Effector memory CD8-positive, alpha-beta T cell (primary cell): ENCODE results near the gene TMEM184C.

Experiments used
- ATAC-seq: fragments of 150-1000 bp; cut with Tn5 transposase; replicated peaks from 2 replicates; pipeline ENCODE4 v1.10.0; 2021; ENCODE audit warnings: mild to moderate bottlenecking, moderate library complexity
- DNase-seq, 3 experiments: peaks; one replicate each; pipeline ENCODE4 v3.0.0; 2021
- H3K27ac Mint-ChIP-seq, 2 donors: one replicate each; pipeline ENCODE4 v1.8.0; 2022; ENCODE audit warnings: mild to moderate bottlenecking in 2 of 2, mixed read lengths in 2 of 2, moderate library complexity in 2 of 2
- H3K27me3 Mint-ChIP-seq, 2 donors: one replicate each; pipeline ENCODE4 v1.8.0; 2022; ENCODE audit warnings: mixed read lengths in 2 of 2
- H3K36me3 Mint-ChIP-seq: one replicate; pipeline ENCODE4 v1.8.0; 2022; ENCODE audit warnings: mild to moderate bottlenecking, moderate library complexity, mixed read lengths; ENCODE audit not compliant: insufficient read depth
- H3K4me1 Mint-ChIP-seq, 2 donors: one replicate each; pipeline ENCODE4 v1.8.0; 2022; ENCODE audit warnings: low read depth in 2 of 2, mixed read lengths in 2 of 2
- H3K4me3 Mint-ChIP-seq, 2 donors: one replicate each; pipeline ENCODE4 v1.8.0; 2022; ENCODE audit warnings: mild to moderate bottlenecking in 2 of 2, mixed read lengths in 2 of 2, moderate library complexity in 2 of 2
- H3K9me3 Mint-ChIP-seq, 2 donors: one replicate each; pipeline ENCODE4 v1.8.0; 2022; ENCODE audit warnings: mixed read lengths in 2 of 2

The TMEM184C gene

GRCh38 chr4:147589586-147589985 lies 27.6 kb upstream of the TMEM184C start:
- H3K4me1 Mint-ChIP-seq = peaks cover 0 to 3% of the 10 kb centered on the region in 2 donors
- H3K4me3 Mint-ChIP-seq = no peak overlapping the region
- H3K27me3 Mint-ChIP-seq = peaks cover 0 to 7% of the 10 kb centered on the region in 2 donors
- no peak for ATAC-seq
- H3K36me3 Mint-ChIP-seq = no peaks in the 10 kb centered on the region
- H3K9me3 Mint-ChIP-seq = no peaks in the 10 kb centered on the region
- H3K27ac Mint-ChIP-seq = no peak overlapping the region
- no peak for DNase-seq

- DNase-seq (peak; percentile 12 to 31 (median 29)), ATAC-seq (no peak)
- peaks cover 0 to 3% of the 10 kb centered on the region in 2 donors for H3K4me1 Mint-ChIP-seq
- peaks cover 0 to 7% of the 10 kb centered on the region in 2 donors for H3K27me3 Mint-ChIP-seq
- H3K4me3 Mint-ChIP-seq = no peak overlapping the region
- no peak overlapping the region for H3K27ac Mint-ChIP-seq
- H3K9me3 Mint-ChIP-seq = no peaks in the 10 kb centered on the region
- no peaks in the 10 kb centered on the region for H3K36me3 Mint-ChIP-seq
Observed at GRCh38 chr4:147590249-147590920, 26.8 kb upstream of the TMEM184C start.

- H3K36me3 Mint-ChIP-seq = no peaks in the 10 kb centered on the region
- ATAC-seq (no peak), DNase-seq (no peak)
Observed at GRCh38 chr4:147591106-147591505, 26.1 kb upstream of the TMEM184C start.

GRCh38 chr4:147594107-147594506 lies 23.1 kb upstream of the TMEM184C start:
- H3K9me3 Mint-ChIP-seq = no peaks in the 10 kb centered on the region
- no peak overlapping the region for H3K4me3 Mint-ChIP-seq
- peaks cover 0 to 3% of the 10 kb centered on the region in 2 donors for H3K4me1 Mint-ChIP-seq
- peaks cover 0 to 7% of the 10 kb centered on the region in 2 donors for H3K27me3 Mint-ChIP-seq
- no peak for DNase-seq
- ATAC-seq = peak; percentile 47
- H3K27ac Mint-ChIP-seq = no peak overlapping the region
- no peaks in the 10 kb centered on the region for H3K36me3 Mint-ChIP-seq

More at GRCh38 chr4:147591106-147591505, 26.1 kb upstream of the TMEM184C start:
- H3K4me3 Mint-ChIP-seq = no peak overlapping the region
- no peaks in the 10 kb centered on the region for H3K9me3 Mint-ChIP-seq
- peaks cover 0 to 7% of the 10 kb centered on the region in 2 donors for H3K27me3 Mint-ChIP-seq
- H3K27ac Mint-ChIP-seq = no peak overlapping the region
- H3K4me1 Mint-ChIP-seq = peaks cover 0 to 3% of the 10 kb centered on the region in 2 donors

GRCh38 chr4:147594578-147594977 lies 22.6 kb upstream of the TMEM184C start:
- Mint-ChIP-seq H3K27ac (no peak overlapping the region), H3K27me3 (peaks cover 0 to 12% of the 10 kb centered on the region in 2 donors), H3K9me3 (no peaks in the 10 kb centered on the region), H3K36me3 (no peaks in the 10 kb centered on the region), H3K4me3 (no peak overlapping the region), H3K4me1 (peaks cover 0 to 3% of the 10 kb centered on the region in 2 donors)
- DNase-seq (no peak), ATAC-seq (no peak)

- H3K27ac Mint-ChIP-seq = no peak overlapping the region
- peaks cover 0 to 29% of the 10 kb centered on the region in 2 donors for H3K27me3 Mint-ChIP-seq
- ATAC-seq = no peak
- H3K36me3 Mint-ChIP-seq = no peaks in the 10 kb centered on the region
- peaks cover 0 to 2% of the 10 kb centered on the region in 2 donors for H3K4me1 Mint-ChIP-seq
- no peak overlapping the region for H3K4me3 Mint-ChIP-seq
- DNase-seq = no peak
- no peaks in the 10 kb centered on the region for H3K9me3 Mint-ChIP-seq
Observed at GRCh38 chr4:147596377-147596776, 20.8 kb upstream of the TMEM184C start.

GRCh38 chr4:147596981-147597380 lies 20.2 kb upstream of the TMEM184C start:
- ATAC-seq = no peak
- no peaks in the 10 kb centered on the region for H3K36me3 Mint-ChIP-seq
- H3K9me3 Mint-ChIP-seq = no peaks in the 10 kb centered on the region
- no peak for DNase-seq
- peaks cover 0 to 2% of the 10 kb centered on the region in 2 donors for H3K4me1 Mint-ChIP-seq
- H3K4me3 Mint-ChIP-seq = no peak overlapping the region
- peaks cover 0 to 35% of the 10 kb centered on the region in 2 donors for H3K27me3 Mint-ChIP-seq
- no peak overlapping the region for H3K27ac Mint-ChIP-seq

- H3K4me3 Mint-ChIP-seq = no peak overlapping the region
- H3K27ac Mint-ChIP-seq = no peak overlapping the region
Observed at GRCh38 chr4:147597561-147597960, 19.6 kb upstream of the TMEM184C start.

GRCh38 chr4:147599206-147599605 lies 18.0 kb upstream of the TMEM184C start:
- Mint-ChIP-seq H3K36me3 (no peaks in the 10 kb centered on the region), H3K9me3 (no peaks in the 10 kb centered on the region), H3K27me3 (peaks cover 0 to 29% of the 10 kb centered on the region in 2 donors), H3K4me3 (no peak overlapping the region), H3K4me1 (peaks cover 0 to 2% of the 10 kb centered on the region in 2 donors), H3K27ac (no peak overlapping the region)
- DNase-seq = no peak
- ATAC-seq = no peak

More at GRCh38 chr4:147597561-147597960, 19.6 kb upstream of the TMEM184C start:
- Mint-ChIP-seq H3K4me1 (peaks cover 0 to 2% of the 10 kb centered on the region in 2 donors), H3K36me3 (no peaks in the 10 kb centered on the region), H3K9me3 (no peaks in the 10 kb centered on the region), H3K27me3 (peaks cover 0 to 35% of the 10 kb centered on the region in 2 donors)
- no peak for ATAC-seq
- DNase-seq = no peak

- no peaks in the 10 kb centered on the region for H3K9me3 Mint-ChIP-seq
- H3K4me1 Mint-ChIP-seq = no peaks in the 10 kb centered on the region
- H3K27ac Mint-ChIP-seq = no peak overlapping the region
- no peaks in the 10 kb centered on the region for H3K36me3 Mint-ChIP-seq
- peaks cover 0 to 29% of the 10 kb centered on the region in 2 donors for H3K27me3 Mint-ChIP-seq
- DNase-seq = no peak
- no peak for ATAC-seq
- H3K4me3 Mint-ChIP-seq = no peak overlapping the region
Observed at GRCh38 chr4:147599769-147600168, 17.4 kb upstream of the TMEM184C start.

GRCh38 chr4:147605499-147605898 lies 11.7 kb upstream of the TMEM184C start:
- H3K27me3 Mint-ChIP-seq = peaks cover 14 to 36% of the 10 kb centered on the region in 2 donors
- no peak overlapping the region for H3K4me3 Mint-ChIP-seq
- no peak overlapping the region for H3K27ac Mint-ChIP-seq
- no peak for ATAC-seq
- no peaks in the 10 kb centered on the region for H3K9me3 Mint-ChIP-seq
- H3K36me3 Mint-ChIP-seq = no peaks in the 10 kb centered on the region
- no peak for DNase-seq
- no peaks in the 10 kb centered on the region for H3K4me1 Mint-ChIP-seq

GRCh38 chr4:147607471-147607870 lies 9.7 kb upstream of the TMEM184C start:
- Mint-ChIP-seq H3K27me3 (peaks cover 20 to 24% of the 10 kb centered on the region in 2 donors), H3K27ac (no peak overlapping the region), H3K36me3 (no peaks in the 10 kb centered on the region), H3K4me1 (no peaks in the 10 kb centered on the region), H3K4me3 (no peak overlapping the region), H3K9me3 (no peaks in the 10 kb centered on the region)
- no peak for DNase-seq
- no peak for ATAC-seq

GRCh38 chr4:147610686-147611085 lies 6.5 kb upstream of the TMEM184C start:
- H3K9me3 Mint-ChIP-seq = no peaks in the 10 kb centered on the region
- H3K27me3 Mint-ChIP-seq = peaks cover 20 to 24% of the 10 kb centered on the region in 2 donors
- no peak for ATAC-seq
- no peak overlapping the region for H3K4me3 Mint-ChIP-seq
- no peak for DNase-seq
- no peaks in the 10 kb centered on the region for H3K4me1 Mint-ChIP-seq
- no peaks in the 10 kb centered on the region for H3K36me3 Mint-ChIP-seq
- H3K27ac Mint-ChIP-seq = no peak overlapping the region

- Mint-ChIP-seq H3K36me3 (peaks cover 8% of the 10 kb centered on the region), H3K9me3 (no peaks in the 10 kb centered on the region), H3K4me1 (peaks cover 16 to 21% of the 10 kb centered on the region in 2 donors), H3K27ac (peak overlapping the region; percentile 92 to 97), H3K27me3 (peaks cover 0 to under 1% of the 10 kb centered on the region in 2 donors), H3K4me3 (peak overlapping the region; percentile 93 to 95)
- ATAC-seq (peak; percentile 1), DNase-seq (no peak)
Observed at GRCh38 chr4:147616849-147617172, 386 bp upstream of the TMEM184C start.
